DMS114 treated with DMSO at 0.1 percent for 48 hours (cell line): ENCODE measurements around the gene KCTD11.
"Not testable (repeated sequence)": the region's sequence is repeated elsewhere in the genome, so short reads cannot be mapped to it uniquely, and the experiment has no call there.

Source experiments
- DNase-seq: peaks from one replicate; lab custom pipeline; 2025; ENCODE audit not compliant: unreplicated experiment; lab: John Stamatoyannopoulos, UW

The KCTD11 gene

GRCh38 chr17:7343250-7343649 is 8.7 kb upstream of the KCTD11 start:
- DNase-seq = no peak

- no peak for DNase-seq
Measured at GRCh38 chr17:7346761-7347614, 5.0 kb upstream of the KCTD11 start.

- DNase-seq = no peak
Measured at GRCh38 chr17:7347630-7348477, 4.1 kb upstream of the KCTD11 start.

GRCh38 chr17:7348478-7349242 is 3.3 kb upstream of the KCTD11 start:
- DNase-seq = no peak

- no peak for DNase-seq
Measured at GRCh38 chr17:7352503-7352889, 534 bp downstream of the KCTD11 start.

- no peak for DNase-seq
Measured at GRCh38 chr17:7352910-7353635, 1.1 kb downstream of the KCTD11 start.

- DNase-seq = no peak
Measured at GRCh38 chr17:7354262-7354843, 2.4 kb downstream of the KCTD11 start.

GRCh38 chr17:7355053-7355452 is 3.1 kb downstream of the KCTD11 start, which contains the start of gene TMEM95:
TMEM95 (plus strand) TSS chr17:7355156; CDS start chr17:7355205, 49 bp downstream.
- DNase-seq = no peak

GRCh38 chr17:7355573-7355972 is 3.6 kb downstream of the KCTD11 start:
- no peak for DNase-seq

- peak; percentile 11 for DNase-seq
Measured at GRCh38 chr17:7356072-7356549, 4.1 kb downstream of the KCTD11 start.

- DNase-seq = no peak
Measured at GRCh38 chr17:7356756-7357155, 4.8 kb downstream of the KCTD11 start.

GRCh38 chr17:7357381-7357780 is 5.4 kb downstream of the KCTD11 start:
- no peak for DNase-seq

- DNase-seq = no peak
Measured at GRCh38 chr17:7361906-7362305, 9.9 kb downstream of the KCTD11 start.

GRCh38 chr17:7363311-7363710 is 11.3 kb downstream of the KCTD11 start:
- no peak for DNase-seq

- not testable (repeated sequence) for DNase-seq
Measured at GRCh38 chr17:7365963-7366362, 14.0 kb downstream of the KCTD11 start.

GRCh38 chr17:7367083-7367482 is 15.1 kb downstream of the KCTD11 start:
- DNase-seq = no peak

GRCh38 chr17:7367918-7368598 is 16.1 kb downstream of the KCTD11 start:
- no peak for DNase-seq

GRCh38 chr17:7368599-7368994 is 16.6 kb downstream of the KCTD11 start:
- not testable (repeated sequence) for DNase-seq

- DNase-seq = no peak
Measured at GRCh38 chr17:7369825-7370224, 17.9 kb downstream of the KCTD11 start.
